ENCODE data around the gene MKRN3. TPM values are rescaled to one million over a fixed set of nuclear protein-coding genes. Genes with fewer than 3 reads are reported as not detected.

Gene MKRN3
- total and polyA plus RNA-seq, 2 experiments from 2014 or later: not detected

DNA sequence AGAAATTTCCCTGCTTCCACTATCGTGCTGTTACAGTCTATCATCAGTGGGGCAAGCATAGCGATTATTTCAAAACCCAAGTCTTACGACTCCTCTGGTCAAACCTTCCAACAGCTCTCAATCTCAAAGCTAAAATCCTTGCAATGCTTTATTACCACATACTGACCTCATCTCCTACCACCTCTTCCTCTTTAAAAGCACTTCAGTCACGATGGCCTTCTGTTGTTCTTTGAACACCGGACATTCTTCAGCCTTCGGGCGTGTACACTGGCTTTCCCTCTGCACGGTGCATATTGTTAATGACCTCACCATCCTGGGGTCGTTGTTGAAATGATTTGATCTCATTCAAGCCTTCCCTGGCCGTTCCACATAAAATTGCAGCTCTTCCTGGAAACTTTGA is 51.1 kb downstream of the MKRN3 start:
- Histone ChIP-seq H3K36me3 (ENCODE audit: insufficient read depth) (no peaks in the 10 kb centered on the region), H4K20me1 (replicated peaks; ENCODE audit: insufficient read depth) (no peaks in the 10 kb centered on the region), H2AFZ (no peak overlapping the region), H3F3A (replicated peaks; ENCODE audit: low read depth) (no peaks in the 10 kb centered on the region), H3K4me1 (ENCODE audit: insufficient read depth) (no peaks in the 10 kb centered on the region), H3K4me3 (no peak overlapping the region), H3K79me2 (replicated peaks; ENCODE audit: insufficient read depth) (no peaks in the 10 kb centered on the region), H3K27me3 (ENCODE audit: insufficient read depth) (peaks cover 13% of the 10 kb centered on the region; the same call in 1 of the 2 replicates), H3K4me2 (no peak overlapping the region), H3K9me2 (ENCODE audit: insufficient read depth) (peaks cover 4% of the 10 kb centered on the region; the same call in 1 of the 2 replicates), H3K27ac (ENCODE audit: low read depth) (no peak overlapping the region)
- Mint-ChIP-seq H3K9me3 (peaks cover 46% of the 10 kb centered on the region), H3K4me3 (no peak overlapping the region), H3K27me3 (ENCODE audit: insufficient read depth, low read depth, poor library complexity) (no peaks in the 10 kb centered on the region), H3K36me3 (ENCODE audit: low read depth) (peaks cover 11% of the 10 kb centered on the region), H3K4me1 (no peaks in the 10 kb centered on the region), H3K27ac (no peak overlapping the region)
- ATAC-seq (no peak), DNase-seq (ENCODE audit: low spot score) (no peak)
- TF ChIP-seq EZH2phosphoT487 (IDR thresholded peaks at IDR 0.05; ENCODE audit: unreplicated experiment): no peak
- TF ChIP-seq, protein P1, sequence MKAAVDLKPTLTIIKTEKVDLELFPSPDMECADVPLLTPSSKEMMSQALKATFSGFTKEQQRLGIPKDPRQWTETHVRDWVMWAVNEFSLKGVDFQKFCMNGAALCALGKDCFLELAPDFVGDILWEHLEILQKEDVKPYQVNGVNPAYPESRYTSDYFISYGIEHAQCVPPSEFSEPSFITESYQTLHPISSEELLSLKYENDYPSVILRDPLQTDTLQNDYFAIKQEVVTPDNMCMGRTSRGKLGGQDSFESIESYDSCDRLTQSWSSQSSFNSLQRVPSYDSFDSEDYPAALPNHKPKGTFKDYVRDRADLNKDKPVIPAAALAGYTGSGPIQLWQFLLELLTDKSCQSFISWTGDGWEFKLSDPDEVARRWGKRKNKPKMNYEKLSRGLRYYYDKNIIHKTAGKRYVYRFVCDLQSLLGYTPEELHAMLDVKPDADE (IDR thresholded peaks at IDR 0.05): no peak
- TF ChIP-seq JUNB (IDR thresholded peaks at IDR 0.05; ENCODE audit: unreplicated experiment): no peak

MicroRNAs encoded within 50 kb of the gene (microRNA counts, 767-probe panel; counts per million panel counts)
- microRNA hsa-miR-4508: not detected

Small RNA genes within 50 kb of the gene (microRNA-seq; reads per million reads assigned to microRNA genes)
- not detected for gene MIR4508

Small RNA genes within 50 kb of the gene (small RNA-seq; reads per million reads assigned to genes)
- gene MIR4508 (ENCODE audit: low replicate concordance): not detected

Other genes with a start within 250 kb of the MKRN3 start
- not detected in 2 replicates for gene GOLGA6L26, start 231.5 kb upstream of the MKRN3 start, total RNA-seq (2014; rRNA removed; shearing (Covaris generic))
- gene GOLGA6L26, start 231.5 kb upstream of the MKRN3 start, polyA plus RNA-seq (2016; fragmentation: Nextera tagmentation; extraction: Ambion mirVana): not detected in 2 replicates
- gene GOLGA8S, start 210.9 kb upstream of the MKRN3 start, total RNA-seq (2014; rRNA removed; shearing (Covaris generic)): not detected in 2 replicates
- 0.05 TPM in 1 of 2 replicates, not detected in the other for gene GOLGA8S, start 210.9 kb upstream of the MKRN3 start, polyA plus RNA-seq (2016; fragmentation: Nextera tagmentation; extraction: Ambion mirVana)
- gene GOLGA6L2, start 118.4 kb upstream of the MKRN3 start, total RNA-seq (2014; rRNA removed; shearing (Covaris generic)): not detected in 2 replicates
- not detected in 2 replicates for gene GOLGA6L2, start 118.4 kb upstream of the MKRN3 start, polyA plus RNA-seq (2016; fragmentation: Nextera tagmentation; extraction: Ambion mirVana)
- 10.1 and 10.2 TPM in 2 replicates for gene MAGEL2, start 82.2 kb downstream of the MKRN3 start, total RNA-seq (2014; rRNA removed; shearing (Covaris generic))
- 4.8 and 6.0 TPM in 2 replicates for gene MAGEL2, start 82.2 kb downstream of the MKRN3 start, polyA plus RNA-seq (2016; fragmentation: Nextera tagmentation; extraction: Ambion mirVana)
- gene NDN, start 121.6 kb downstream of the MKRN3 start, total RNA-seq (2014; rRNA removed; shearing (Covaris generic)): 91.6 and 98.1 TPM in 2 replicates
- gene NDN, start 121.6 kb downstream of the MKRN3 start, polyA plus RNA-seq (2016; fragmentation: Nextera tagmentation; extraction: Ambion mirVana): 43.7 and 48.1 TPM in 2 replicates